B cell (primary cell): ENCODE measurements around the gene NETO2. TPM values are rescaled to one million over a fixed set of nuclear protein-coding genes. Genes with fewer than 3 reads are reported as not detected.
"Not testable (repeated sequence)": the region's sequence is repeated elsewhere in the genome, so short reads cannot be mapped to it uniquely, and the experiment has no call there.

Source experiments
- ATAC-seq: fragments of 200-7000 bp; cut with Tn5 transposase; one replicate; pipeline ENCODE4 v1.10.0; 2021; ENCODE audit warnings: low read depth, mild to moderate bottlenecking, moderate number of reproducible peaks, moderate library complexity
- CTCF ChIA-PET: fragments of 350-600 bp; sonication (Branson Sonifier 250); formaldehyde crosslinking; loops from one replicate; lab custom pipeline; 2021; ENCODE audit warnings: antibody characterized with exemption, inconsistent platforms; lab: Charles Lee
- POLR2A ChIA-PET: fragments of 350-600 bp; sonication (Branson Sonifier 250); formaldehyde crosslinking; loops from one replicate; lab custom pipeline; 2021; ENCODE audit warnings: antibody characterized with exemption; lab: Charles Lee
- DNase-seq: peaks from one replicate; pipeline ENCODE4 v3.0.0; 2013
- H2AFZ ChIP-seq: 2 replicates; pipeline ENCODE4 v1.6.1; 2012; ENCODE audit warnings: mild to moderate bottlenecking, low read depth, low read length; ENCODE audit not compliant: insufficient read depth, poor library complexity, severe bottlenecking
- H3K27ac ChIP-seq, 2 donors: 1 replicate in 1 of 2; 2 replicates in 1 of 2; pipeline ENCODE4 v1.5.1; 2012 to 2013; ENCODE audit warnings: low read length in 2 of 2, mild to moderate bottlenecking in 2 of 2, moderate library complexity in 1 of 2
- H3K27me3 ChIP-seq, 4 experiments: fragments of 200-600 bp in 1 of 4; sonication (generic) in 1 of 4; replicated peaks in 1 of 4; 1 replicate in 2 of 4; 2 replicates in 2 of 4; pipeline versions ENCODE4 v1.6.1 to v1.7.0; 2013 to 2016; ENCODE audit warnings: low read length in 3 of 4, mild to moderate bottlenecking in 2 of 4, mixed read lengths in 1 of 4, moderate library complexity in 1 of 4; ENCODE audit not compliant: insufficient read depth in 4 of 4, control insufficient read depth in 3 of 4; ENCODE audit errors: control extremely low read depth in 1 of 4
- H3K36me3 ChIP-seq, 2 experiments: replicated peaks in 1 of 2; 1 replicate in 1 of 2; 2 replicates in 1 of 2; pipeline versions ENCODE4 v1.6.1 to v1.7.1; 2013; ENCODE audit warnings: low read length in 1 of 2; ENCODE audit not compliant: insufficient read depth in 2 of 2, control insufficient read depth in 1 of 2; ENCODE audit errors: control extremely low read depth in 1 of 2, extremely low read depth in 1 of 2
- H3K4me1 ChIP-seq, 2 donors: fragments of 200-600 bp in 1 of 2; sonication (generic) in 1 of 2; 1 replicate in 1 of 2; 2 replicates in 1 of 2; pipeline versions ENCODE4 v1.5.1 to v1.6.1; 2013 to 2017; ENCODE audit warnings: low read length in 2 of 2; ENCODE audit not compliant: control insufficient read depth in 2 of 2, insufficient read depth in 2 of 2
- H3K4me2 ChIP-seq: replicated peaks from 2 replicates; pipeline ENCODE3; 2012; ENCODE audit warnings: mild to moderate bottlenecking, low read depth, low read length; ENCODE audit not compliant: poor library complexity, severe bottlenecking
- H3K4me3 ChIP-seq, 5 experiments: fragments of 200-600 bp in 1 of 5; sonication (generic) in 1 of 5; 1 replicate in 3 of 5; 2 replicates in 2 of 5; pipeline versions ENCODE4 v1.5.1 to v1.7.0; 2011 to 2016; ENCODE audit warnings: low read length in 4 of 5, mild to moderate bottlenecking in 4 of 5, low read depth in 2 of 5, control low read depth in 1 of 5, moderate library complexity in 1 of 5; ENCODE audit not compliant: insufficient read depth in 1 of 5; ENCODE audit errors: control extremely low read depth in 1 of 5, extremely low read depth in 1 of 5
- H3K79me2 ChIP-seq: fragments of 200-600 bp; sonication (generic); one replicate; pipeline ENCODE4 v1.6.0; 2016; ENCODE audit warnings: low read length; ENCODE audit not compliant: control insufficient read depth, insufficient read depth
- H3K9ac ChIP-seq: fragments of 200-600 bp; sonication (generic); 2 replicates; pipeline ENCODE4 v1.6.1; 2017; ENCODE audit warnings: mild to moderate bottlenecking, low read length, moderate library complexity
- H3K9me3 ChIP-seq, 3 donors: one replicate each; pipeline versions ENCODE4 v1.6.1 to v1.7.1; 2013; ENCODE audit warnings: low read length in 2 of 3; ENCODE audit not compliant: control insufficient read depth in 2 of 3, insufficient read depth in 1 of 3; ENCODE audit errors: control extremely low read depth in 1 of 3
- H4K20me1 ChIP-seq: 2 replicates; pipeline ENCODE4 v1.6.0; 2012; ENCODE audit warnings: mild to moderate bottlenecking, low read length; ENCODE audit not compliant: insufficient read depth, control insufficient read depth, poor library complexity, severe bottlenecking
- H3K27ac Mint-ChIP-seq: one replicate; pipeline ENCODE4 v1.8.0; 2021; ENCODE audit warnings: mixed read lengths
- H3K27me3 Mint-ChIP-seq: one replicate; pipeline ENCODE4 v1.8.0; 2021; ENCODE audit warnings: mixed read lengths
- H3K4me1 Mint-ChIP-seq: one replicate; pipeline ENCODE4 v1.8.0; 2021; ENCODE audit warnings: mixed read lengths
- H3K4me3 Mint-ChIP-seq: one replicate; pipeline ENCODE4 v1.8.0; 2021; ENCODE audit warnings: mixed read lengths
- H3K9me3 Mint-ChIP-seq: one replicate; pipeline ENCODE4 v1.8.0; 2022; ENCODE audit warnings: mixed read lengths; ENCODE audit not compliant: insufficient read depth
- EZH2 ChIP-seq: IDR thresholded peaks from 2 replicates; pipeline ENCODE4 v1.6.1; 2012; ENCODE audit warnings: borderline replicate concordance, low read depth, mild to moderate bottlenecking, moderate library complexity, low read length; ENCODE audit not compliant: insufficient read depth, poor library complexity, severe bottlenecking
- WGBS: methylation state at CpG from one replicate; pipeline ENCODE4 v1.1.5; 2013; ENCODE audit warnings: missing lambda C conversion rate; ENCODE audit not compliant: insufficient coverage; 5-methylcytosine and 5-hydroxymethylcytosine counted together
- intact Hi-C: fragments of 100-400 bp; cut with micrococcal nuclease; formaldehyde crosslinking; loops from one replicate; pipeline ENCODE4 v1.10.0; 2022
- polyA plus RNA-seq: library from polyadenylated mRNA; depleted of rRNA; stranded (reverse); fragments of >200 nt; gene quantifications from 2 replicates; pipeline ENCODE4 v1.2.3, GENCODE V29; 2012
- total RNA-seq, 2 donors: library from RNA; stranded (reverse); fragments of 120-200 nt in 1 of 2; gene quantifications; 1 replicate in 1 of 2; 2 replicates in 1 of 2; pipeline versions ENCODE4 v1.2.3 to v1.2.4, GENCODE V29; 2013 to 2022
- TF ChIP-seq, protein P1 (sequence below): fragments of 200-600 bp; IDR thresholded peaks from one replicate; pipeline ENCODE4 v1.8.0; 2022; ENCODE audit warnings: antibody characterized with exemption, mild to moderate bottlenecking

NETO2 gene
- total and polyA plus RNA-seq, 2 donors (not counting 1 experiment from before 2014, with no cell fraction given) = 1.9 to 4.2 TPM

DNA sequence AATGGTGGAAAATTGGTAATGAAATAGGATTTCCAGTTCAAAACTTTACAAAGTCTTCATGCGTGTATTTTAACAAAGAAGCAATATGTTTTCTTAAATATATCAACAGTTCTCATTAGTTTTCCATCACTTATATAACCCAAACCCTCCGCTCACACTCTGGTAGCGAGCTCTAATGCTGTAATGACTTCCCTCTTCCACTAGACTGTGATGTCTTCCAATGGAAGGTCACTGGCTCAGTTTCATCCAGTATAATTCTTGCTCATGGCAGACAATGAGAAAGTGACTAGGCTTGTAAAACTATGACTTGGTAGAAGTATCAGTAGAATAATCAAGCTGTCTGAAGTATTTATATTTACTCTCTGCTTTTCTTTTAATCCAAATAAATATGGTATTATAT lies 32.8 kb downstream of the NETO2 start:
- TF ChIP-seq, protein P1, sequence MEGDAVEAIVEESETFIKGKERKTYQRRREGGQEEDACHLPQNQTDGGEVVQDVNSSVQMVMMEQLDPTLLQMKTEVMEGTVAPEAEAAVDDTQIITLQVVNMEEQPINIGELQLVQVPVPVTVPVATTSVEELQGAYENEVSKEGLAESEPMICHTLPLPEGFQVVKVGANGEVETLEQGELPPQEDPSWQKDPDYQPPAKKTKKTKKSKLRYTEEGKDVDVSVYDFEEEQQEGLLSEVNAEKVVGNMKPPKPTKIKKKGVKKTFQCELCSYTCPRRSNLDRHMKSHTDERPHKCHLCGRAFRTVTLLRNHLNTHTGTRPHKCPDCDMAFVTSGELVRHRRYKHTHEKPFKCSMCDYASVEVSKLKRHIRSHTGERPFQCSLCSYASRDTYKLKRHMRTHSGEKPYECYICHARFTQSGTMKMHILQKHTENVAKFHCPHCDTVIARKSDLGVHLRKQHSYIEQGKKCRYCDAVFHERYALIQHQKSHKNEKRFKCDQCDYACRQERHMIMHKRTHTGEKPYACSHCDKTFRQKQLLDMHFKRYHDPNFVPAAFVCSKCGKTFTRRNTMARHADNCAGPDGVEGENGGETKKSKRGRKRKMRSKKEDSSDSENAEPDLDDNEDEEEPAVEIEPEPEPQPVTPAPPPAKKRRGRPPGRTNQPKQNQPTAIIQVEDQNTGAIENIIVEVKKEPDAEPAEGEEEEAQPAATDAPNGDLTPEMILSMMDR = no peak
- Histone ChIP-seq H3K4me3 (no peak overlapping the region), H3K36me3 (no peaks in the 10 kb centered on the region), H4K20me1 (no peaks in the 10 kb centered on the region), H3K27ac (no peak overlapping the region), H3K27me3 (no peaks in the 10 kb centered on the region), H3K9me3 (no peaks in the 10 kb centered on the region), H3K4me1 (no peaks in the 10 kb centered on the region), H3K79me2 (no peaks in the 10 kb centered on the region), H3K9ac (no peak overlapping the region), H3K4me2 (no peak overlapping the region), H2AFZ (no peak overlapping the region)
- H3K4me3 Mint-ChIP-seq = no peak overlapping the region
- H3K27ac Mint-ChIP-seq = no peak overlapping the region
- no peaks in the 10 kb centered on the region for H3K27me3 Mint-ChIP-seq
- DNase-seq (no peak), ATAC-seq (no peak)
- H3K9me3 Mint-ChIP-seq = no peaks in the 10 kb centered on the region
- CTCF ChIA-PET = no interaction called here
- H3K4me1 Mint-ChIP-seq = no peaks in the 10 kb centered on the region
- POLR2A ChIA-PET = interaction anchor here (0.8 kb wide), 1 partner anchor 29 kb away, joined by 10 read pairs; no protein-coding TSS in a partner anchor
- 100% methylated on average over 1 of the region's 3 CpGs for WGBS
- intact Hi-C loops = no loop called here

GRCh38 chr16:47109361-47109760 lies 34.4 kb downstream of the NETO2 start:
- CTCF ChIA-PET = no interaction called here
- Histone ChIP-seq H4K20me1 (no peaks in the 10 kb centered on the region), H3K9ac (no peak overlapping the region), H3K27me3 (no peaks in the 10 kb centered on the region), H3K27ac (no peak overlapping the region), H3K4me1 (no peaks in the 10 kb centered on the region), H3K4me3 (no peak overlapping the region), H3K4me2 (no peak overlapping the region), H3K9me3 (no peaks in the 10 kb centered on the region), H3K36me3 (no peaks in the 10 kb centered on the region), H2AFZ (no peak overlapping the region), H3K79me2 (no peaks in the 10 kb centered on the region)
- Mint-ChIP-seq H3K4me1 (no peaks in the 10 kb centered on the region), H3K4me3 (no peak overlapping the region), H3K27ac (no peak overlapping the region), H3K9me3 (peaks cover 1% of the 10 kb centered on the region), H3K27me3 (no peaks in the 10 kb centered on the region)
- TF ChIP-seq, protein P1 = no peak
- no peak for TF ChIP-seq EZH2
- intact Hi-C loops = loop anchor here (10.0 kb wide), 1 partner anchor 55 kb away; no protein-coding TSS in a partner anchor
- 88% methylated on average over 2 of the region's 5 CpGs for WGBS
- ATAC-seq (no peak), DNase-seq (no peak)
- POLR2A ChIA-PET = no interaction called here

DNA sequence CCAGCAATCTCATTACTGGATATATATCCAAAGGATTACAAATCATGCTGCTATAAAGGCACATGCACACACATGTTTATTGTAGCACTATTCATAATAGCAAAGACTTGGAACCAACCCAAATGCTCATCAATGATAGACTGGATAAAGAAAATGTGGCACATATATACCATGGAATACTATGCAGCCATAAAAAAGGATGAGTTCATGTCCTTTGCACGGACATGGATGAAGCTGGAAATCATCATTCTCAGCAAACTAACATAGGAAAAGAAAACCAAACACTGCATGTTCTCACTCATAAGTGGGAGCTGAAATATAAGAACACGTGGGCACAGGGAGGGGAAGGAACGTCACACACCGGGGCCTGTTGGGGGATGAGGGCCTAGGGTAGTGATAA lies 40.8 kb downstream of the NETO2 start:
- H3K9me3 Mint-ChIP-seq, ATAC-seq, H3K27ac Mint-ChIP-seq, DNase-seq, H3K4me3 ChIP-seq, H3K79me2 ChIP-seq, H3K36me3 ChIP-seq, H3K4me3 Mint-ChIP-seq, POLR2A ChIA-PET, H3K9ac ChIP-seq, CTCF ChIA-PET, H3K4me1 Mint-ChIP-seq, H3K4me2 ChIP-seq, H3K27me3 Mint-ChIP-seq, H3K27me3 ChIP-seq, H2AFZ ChIP-seq, H3K4me1 ChIP-seq, H3K9me3 ChIP-seq, H4K20me1 ChIP-seq, H3K27ac ChIP-seq: not testable (repeated sequence)
- intact Hi-C loops = loop anchor here (10.0 kb wide), 1 partner anchor 62 kb away; no protein-coding TSS in a partner anchor
- no CpG with 5 or more reads among the region's 4 CpGs for WGBS
